Prostate gland (tissue), 2 donors: ENCODE measurements around the gene GPR32. TPM values are rescaled to one million over a fixed set of nuclear protein-coding genes. Genes with fewer than 3 reads are reported as not detected.
"Not testable (repeated sequence)": the region's sequence is repeated elsewhere in the genome, so short reads cannot be mapped to it uniquely, and the experiment has no call there.

ENCODE experiments used
- DNase-seq: peaks from one replicate; pipeline ENCODE4 v3.0.0-alpha.2; 2019; ENCODE audit warnings: low spot score
- H3K27ac ChIP-seq, 2 donors: fragments of 200-600 bp; sonication (generic); 2 replicates each; pipeline ENCODE4 v1.5.1; 2017 to 2019
- H3K27me3 ChIP-seq: fragments of 200-600 bp; sonication (generic); replicated peaks from 2 replicates; pipeline ENCODE4 v1.5.1; 2019; ENCODE audit not compliant: insufficient read depth
- H3K36me3 ChIP-seq, 2 donors: fragments of 200-600 bp; sonication (generic); 1 replicate in 1 of 2; 2 replicates in 1 of 2; pipeline versions ENCODE4 v1.5.1 to v1.8.1; 2017 to 2019
- H3K4me1 ChIP-seq: fragments of 200-600 bp; sonication (generic); replicated peaks from 2 replicates; pipeline ENCODE4 v1.5.1; 2019
- H3K4me3 ChIP-seq, 2 donors: fragments of 200-600 bp; sonication (generic); 2 replicates each; pipeline ENCODE4 v1.5.1; 2017 to 2019
- H3K9me3 ChIP-seq: fragments of 200-600 bp; sonication (generic); 2 replicates; pipeline ENCODE4 v1.5.1; 2017
- CTCF ChIP-seq, 4 experiments: fragments of 200-600 bp in 2 of 4; fragments of 450-650 bp in 2 of 4; sonication (generic) in 2 of 4; IDR thresholded peaks; 1 replicate in 3 of 4; 2 replicates in 1 of 4; pipeline ENCODE4 v1.5.1; 2016 to 2019; ENCODE audit warnings: antibody characterized with exemption in 4 of 4, mild to moderate bottlenecking in 2 of 4, moderate library complexity in 2 of 4
- POLR2A ChIP-seq: fragments of 450-650 bp; IDR thresholded peaks from one replicate; pipeline ENCODE4 v1.6.1; 2016; ENCODE audit warnings: antibody characterized with exemption, mild to moderate bottlenecking
- POLR2AphosphoS5 ChIP-seq: sonication (generic); formaldehyde crosslinking; IDR thresholded peaks from one replicate; pipeline ENCODE4 v1.6.1; 2017; ENCODE audit warnings: antibody characterized with exemption
- WGBS: methylation state at CpG from one replicate; pipeline ENCODE4 v1.1.5; 2018; 5-methylcytosine and 5-hydroxymethylcytosine counted together
- intact Hi-C: fragments of 100-400 bp; cut with DNase I; formaldehyde crosslinking; loops from one replicate; pipeline ENCODE4 v1.14.2; 2022
- total RNA-seq, 2 donors: library from RNA; depleted of rRNA; stranded (reverse); fragments of >200 nt; gene quantifications; one replicate each; pipeline ENCODE4 v1.1.0, GENCODE V29; 2016

The GPR32 gene
- total RNA-seq, 2 donors from 2014 or later = not detected

- DNase-seq = no peak
- Histone ChIP-seq H3K36me3 (no peaks in the 10 kb centered on the region), H3K9me3 (no peaks in the 10 kb centered on the region), H3K27me3 (no peaks in the 10 kb centered on the region), H3K4me3 (no peak overlapping the region), H3K27ac (no peak overlapping the region), H3K4me1 (no peaks in the 10 kb centered on the region)
- no peak for TF ChIP-seq CTCF (IDR thresholded peaks at IDR 0.05)
- TF ChIP-seq POLR2A = no peak
- no peak for TF ChIP-seq POLR2AphosphoS5
- 66% methylated on average over 7 of the region's 7 CpGs for WGBS
- intact Hi-C loops = no loop called here
Measured at GRCh38 chr19:50764409-50764808, 5.9 kb upstream of the GPR32 start.

GRCh38 chr19:50766746-50767145 lies 3.5 kb upstream of the GPR32 start:
- H3K27ac ChIP-seq, H3K27me3 ChIP-seq, intact Hi-C loops, H3K4me3 ChIP-seq, DNase-seq, H3K9me3 ChIP-seq, H3K4me1 ChIP-seq, H3K36me3 ChIP-seq: not testable (repeated sequence)
- 71% methylated on average over 12 of the region's 12 CpGs for WGBS

- H3K4me3 ChIP-seq, H3K27ac ChIP-seq, H3K36me3 ChIP-seq, H3K4me1 ChIP-seq, DNase-seq, intact Hi-C loops, H3K9me3 ChIP-seq, H3K27me3 ChIP-seq: not testable (repeated sequence)
- 25% methylated on average over 5 of the region's 5 CpGs for WGBS
Measured at GRCh38 chr19:50767263-50767662, 3.0 kb upstream of the GPR32 start.

GRCh38 chr19:50768277-50768676 lies 2.0 kb upstream of the GPR32 start:
- no peaks in the 10 kb centered on the region for H3K27me3 ChIP-seq
- DNase-seq = no peak
- intact Hi-C loops = no loop called here
- H3K4me1 ChIP-seq = no peaks in the 10 kb centered on the region
- TF ChIP-seq POLR2AphosphoS5 (no peak), CTCF (IDR thresholded peaks at IDR 0.05) (no peak), POLR2A (no peak)
- no peaks in the 10 kb centered on the region for H3K9me3 ChIP-seq
- no peak overlapping the region for H3K27ac ChIP-seq
- no peak overlapping the region for H3K4me3 ChIP-seq
- no peaks in the 10 kb centered on the region for H3K36me3 ChIP-seq
- WGBS = 81% methylated on average over 5 of the region's 5 CpGs

GRCh38 chr19:50770888-50771287 lies 624 bp downstream of the GPR32 start:
- no peaks in the 10 kb centered on the region for H3K27me3 ChIP-seq
- intact Hi-C loops = no loop called here
- TF ChIP-seq CTCF (IDR thresholded peaks at IDR 0.05) = no peak
- no peak for TF ChIP-seq POLR2A
- TF ChIP-seq POLR2AphosphoS5 = no peak
- H3K4me3 ChIP-seq = no peak overlapping the region
- no peak overlapping the region for H3K27ac ChIP-seq
- 82% methylated on average over 13 of the region's 13 CpGs for WGBS
- DNase-seq = no peak
- no peaks in the 10 kb centered on the region for H3K9me3 ChIP-seq
- H3K36me3 ChIP-seq = no peaks in the 10 kb centered on the region
- H3K4me1 ChIP-seq = no peaks in the 10 kb centered on the region

GRCh38 chr19:50772476-50772875 lies 2.2 kb downstream of the GPR32 start:
- H3K36me3 ChIP-seq = no peaks in the 10 kb centered on the region
- DNase-seq = no peak
- no peak overlapping the region for H3K27ac ChIP-seq
- H3K27me3 ChIP-seq = no peaks in the 10 kb centered on the region
- H3K4me3 ChIP-seq = no peak overlapping the region
- no peaks in the 10 kb centered on the region for H3K9me3 ChIP-seq
- no peaks in the 10 kb centered on the region for H3K4me1 ChIP-seq
- intact Hi-C loops = no loop called here
- TF ChIP-seq CTCF (IDR thresholded peaks at IDR 0.05) (no peak), POLR2A (no peak), POLR2AphosphoS5 (no peak)
- 58% methylated on average over 2 of the region's 2 CpGs for WGBS

- intact Hi-C loops, H3K27ac ChIP-seq, H3K36me3 ChIP-seq, DNase-seq, H3K4me3 ChIP-seq, H3K27me3 ChIP-seq, H3K9me3 ChIP-seq, H3K4me1 ChIP-seq: not testable (repeated sequence)
- WGBS = 82% methylated on average over 3 of the region's 3 CpGs
Measured at GRCh38 chr19:50772912-50773311, 2.6 kb downstream of the GPR32 start.

- H3K9me3 ChIP-seq, H3K36me3 ChIP-seq, DNase-seq, intact Hi-C loops, H3K27ac ChIP-seq, H3K4me3 ChIP-seq, H3K4me1 ChIP-seq, H3K27me3 ChIP-seq: not testable (repeated sequence)
- 59% methylated on average over 7 of the region's 7 CpGs for WGBS
Measured at GRCh38 chr19:50773454-50773853, 3.2 kb downstream of the GPR32 start.
